Omental fat pad (tissue), 4 donors: ENCODE results near the gene SMPD3. TPM values are rescaled to one million over a fixed set of nuclear protein-coding genes. Genes with fewer than 3 reads are reported as not detected.

Experiments
- ATAC-seq: fragments of 150-250 bp; one replicate; pipeline ENCODE4 v1.9.1; 2016; ENCODE audit warnings: mild to moderate bottlenecking, moderate library complexity; ENCODE audit not compliant: low FRiP score
- DNase-seq: peaks from one replicate; pipeline ENCODE4 v3.0.0-alpha.2; 2019; ENCODE audit warnings: low spot score
- CTCF ChIP-seq, 3 donors: fragments of 450-650 bp; IDR thresholded peaks; one replicate each; pipeline ENCODE4 v1.5.1; 2016 to 2017; ENCODE audit warnings: antibody characterized with exemption in 3 of 3, mild to moderate bottlenecking in 3 of 3, moderate library complexity in 2 of 3
- total RNA-seq, 4 donors: library from RNA; depleted of rRNA; stranded (reverse); fragments of >200 nt; gene quantifications; one replicate each; pipeline ENCODE4 v1.1.0, GENCODE V29; 2016

Gene SMPD3
- total RNA-seq, 4 donors from 2014 or later: 0.63 to 44.8 (median 8.1) TPM

GRCh38 chr16:68380676-68381362 is 67.5 kb downstream of the SMPD3 start:
- ATAC-seq (no peak), DNase-seq (no peak)
- no peak for TF ChIP-seq CTCF (IDR thresholded peaks at IDR 0.05)

- TF ChIP-seq CTCF (IDR thresholded peaks at IDR 0.05): no peak
- DNase-seq (no peak), ATAC-seq (no peak)
These were observed 68.0 kb downstream of the SMPD3 start for GRCh38 chr16:68380348-68380670.

- ATAC-seq (no peak), DNase-seq (no peak)
- TF ChIP-seq CTCF (IDR thresholded peaks at IDR 0.05): no peak
These were observed 68.6 kb downstream of the SMPD3 start for GRCh38 chr16:68379472-68380347.

- no peak for ATAC-seq
- DNase-seq: no peak
These were observed 69.6 kb downstream of the SMPD3 start for GRCh38 chr16:68378436-68379415.

GRCh38 chr16:68377667-68378393 is 70.5 kb downstream of the SMPD3 start:
- no peak for TF ChIP-seq CTCF (IDR thresholded peaks at IDR 0.05)
- DNase-seq (no peak), ATAC-seq (no peak)

More at GRCh38 chr16:68378436-68379415, 69.6 kb downstream of the SMPD3 start:
- no peak for TF ChIP-seq CTCF (IDR thresholded peaks at IDR 0.05)

- no peak for TF ChIP-seq CTCF (IDR thresholded peaks at IDR 0.05)
- DNase-seq: no peak
- no peak for ATAC-seq
These were observed 71.1 kb downstream of the SMPD3 start for GRCh38 chr16:68377221-68377620.
